ENCODE data around the gene UNG. TPM values are rescaled to one million over a fixed set of nuclear protein-coding genes. Genes with fewer than 3 reads are reported as not detected.
A peak's percentile ranks its signal among the peaks of the same experiment; 100 is the strongest.

The UNG gene
- total RNA-seq, 2 experiments from 2014 or later: 3.3 to 3.6 TPM

DNA sequence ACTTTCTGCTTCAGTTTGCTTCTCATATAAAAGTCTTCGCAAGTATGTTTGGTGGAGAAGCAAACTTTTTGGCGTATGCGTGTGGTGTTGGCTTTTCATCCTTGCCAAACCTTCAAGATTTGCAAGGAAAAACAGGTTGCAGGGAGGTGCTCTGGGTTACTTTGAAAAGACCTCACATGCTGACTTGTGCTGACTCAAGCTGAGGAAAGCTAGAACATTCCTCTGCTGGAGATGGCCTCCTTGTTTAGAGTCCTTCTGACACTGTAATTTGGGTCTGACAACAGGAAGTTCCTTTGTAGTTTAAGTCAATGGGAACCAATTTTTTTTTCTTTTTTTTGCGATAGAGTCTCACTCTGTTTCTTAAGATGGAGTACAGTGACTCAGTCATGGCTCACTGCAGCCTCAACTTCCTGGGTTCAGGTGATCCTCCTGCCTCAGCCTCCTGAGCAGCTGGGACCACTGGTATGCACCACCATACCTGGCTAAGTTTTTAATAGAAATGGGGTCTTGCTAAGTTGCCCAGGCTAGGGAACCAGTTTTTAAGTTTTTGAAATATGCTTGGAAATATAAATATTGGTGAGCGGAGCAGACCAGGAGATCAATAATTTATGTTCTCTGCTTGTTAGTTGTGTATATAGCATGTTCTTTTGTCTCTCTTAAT is 16.4 kb downstream of the UNG start:
- H3K4me3 Mint-ChIP-seq: peak overlapping the region; percentile 15
- TF ChIP-seq, protein P1, sequence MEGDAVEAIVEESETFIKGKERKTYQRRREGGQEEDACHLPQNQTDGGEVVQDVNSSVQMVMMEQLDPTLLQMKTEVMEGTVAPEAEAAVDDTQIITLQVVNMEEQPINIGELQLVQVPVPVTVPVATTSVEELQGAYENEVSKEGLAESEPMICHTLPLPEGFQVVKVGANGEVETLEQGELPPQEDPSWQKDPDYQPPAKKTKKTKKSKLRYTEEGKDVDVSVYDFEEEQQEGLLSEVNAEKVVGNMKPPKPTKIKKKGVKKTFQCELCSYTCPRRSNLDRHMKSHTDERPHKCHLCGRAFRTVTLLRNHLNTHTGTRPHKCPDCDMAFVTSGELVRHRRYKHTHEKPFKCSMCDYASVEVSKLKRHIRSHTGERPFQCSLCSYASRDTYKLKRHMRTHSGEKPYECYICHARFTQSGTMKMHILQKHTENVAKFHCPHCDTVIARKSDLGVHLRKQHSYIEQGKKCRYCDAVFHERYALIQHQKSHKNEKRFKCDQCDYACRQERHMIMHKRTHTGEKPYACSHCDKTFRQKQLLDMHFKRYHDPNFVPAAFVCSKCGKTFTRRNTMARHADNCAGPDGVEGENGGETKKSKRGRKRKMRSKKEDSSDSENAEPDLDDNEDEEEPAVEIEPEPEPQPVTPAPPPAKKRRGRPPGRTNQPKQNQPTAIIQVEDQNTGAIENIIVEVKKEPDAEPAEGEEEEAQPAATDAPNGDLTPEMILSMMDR (IDR thresholded peaks at IDR 0.05): no peak
- H3K9me3 ChIP-seq (ENCODE audit: control insufficient read depth in 1 of 2, insufficient read depth in 1 of 2, low read length in 2 of 2): no peaks in the 10 kb centered on the region
- peaks cover 8% of the 10 kb centered on the region for H3K36me3 Mint-ChIP-seq (ENCODE audit: low read depth)
- no peaks in the 10 kb centered on the region for H3K27me3 Mint-ChIP-seq
- H3K27ac Mint-ChIP-seq: no peak overlapping the region
- H3K27me3 ChIP-seq (ENCODE audit: control insufficient read depth in 1 of 2, insufficient read depth in 2 of 2, low read length in 2 of 2): no peaks in the 10 kb centered on the region
- ChIA-PET CTCF (no interaction called here), POLR2A (no interaction called here)
- intact Hi-C loops (cut with DNase I, micrococcal nuclease): loop anchor here (2.0 to 5.0 kb wide), 3 partner anchors 271 to 279 kb away; no protein-coding TSS in a partner anchor
- H3K9me3 Mint-ChIP-seq: no peaks in the 10 kb centered on the region
- H3K4me3 ChIP-seq (ENCODE audit: low read length): no peak overlapping the region
- H3K4me1 ChIP-seq (ENCODE audit: insufficient read depth, low read length): peaks cover 19% of the 10 kb centered on the region
- H3K27ac ChIP-seq (ENCODE audit: low read depth in 1 of 2, low read length in 2 of 2): no peak overlapping the region
- peaks cover 41% of the 10 kb centered on the region for H3K4me1 Mint-ChIP-seq (ENCODE audit: low read depth)
- ATAC-seq (ENCODE audit: poor library complexity): no peak
- no peaks in the 10 kb centered on the region for H3K36me3 ChIP-seq (ENCODE audit: insufficient read depth, low read length)
- DNase-seq: no peak

DNA sequence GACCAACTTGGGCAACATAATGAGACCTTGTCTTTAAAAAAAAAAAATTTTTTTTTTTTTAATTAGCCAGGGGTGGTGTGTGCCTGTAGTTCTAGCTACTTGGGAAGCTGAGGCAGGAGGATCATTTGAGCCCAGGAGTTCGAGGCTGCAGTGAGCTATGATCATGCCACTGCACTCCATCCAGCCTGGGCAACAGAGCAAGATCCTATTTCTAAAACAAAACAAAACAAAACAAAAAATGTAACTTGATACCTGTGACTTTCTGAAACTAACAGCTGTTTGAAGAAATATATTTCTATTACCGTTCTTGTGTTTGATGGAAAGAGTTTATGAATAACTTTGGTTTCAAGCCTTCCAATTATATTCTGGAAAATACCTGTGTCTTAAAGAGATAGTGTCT is 17.2 kb downstream of the UNG start:
- no peak for DNase-seq
- Mint-ChIP-seq H3K27ac (no peak overlapping the region), H3K27me3 (no peaks in the 10 kb centered on the region), H3K9me3 (no peaks in the 10 kb centered on the region), H3K4me1 (ENCODE audit: low read depth) (peaks cover 41% of the 10 kb centered on the region), H3K36me3 (ENCODE audit: low read depth) (peaks cover 3% of the 10 kb centered on the region), H3K4me3 (no peak overlapping the region)
- no peak for ATAC-seq (ENCODE audit: poor library complexity)
- ChIA-PET POLR2A (no interaction called here), CTCF (no interaction called here)
- TF ChIP-seq, protein P1 (IDR thresholded peaks at IDR 0.05): no peak
- Histone ChIP-seq H3K4me3 (ENCODE audit: low read length) (no peak overlapping the region), H3K27ac (ENCODE audit: low read depth in 1 of 2, low read length in 2 of 2) (no peak overlapping the region), H3K36me3 (ENCODE audit: insufficient read depth, low read length) (no peaks in the 10 kb centered on the region), H3K4me1 (ENCODE audit: insufficient read depth, low read length) (peaks cover 19% of the 10 kb centered on the region), H3K27me3 (ENCODE audit: control insufficient read depth in 1 of 2, insufficient read depth in 2 of 2, low read length in 2 of 2) (no peaks in the 10 kb centered on the region), H3K9me3 (ENCODE audit: control insufficient read depth in 1 of 2, insufficient read depth in 1 of 2, low read length in 2 of 2) (no peaks in the 10 kb centered on the region)
- intact Hi-C loops (cut with DNase I, micrococcal nuclease): loop anchor here in 1 of 2 experiments (5.0 kb wide), 1 partner anchor 273 kb away; no protein-coding TSS in a partner anchor

DNA sequence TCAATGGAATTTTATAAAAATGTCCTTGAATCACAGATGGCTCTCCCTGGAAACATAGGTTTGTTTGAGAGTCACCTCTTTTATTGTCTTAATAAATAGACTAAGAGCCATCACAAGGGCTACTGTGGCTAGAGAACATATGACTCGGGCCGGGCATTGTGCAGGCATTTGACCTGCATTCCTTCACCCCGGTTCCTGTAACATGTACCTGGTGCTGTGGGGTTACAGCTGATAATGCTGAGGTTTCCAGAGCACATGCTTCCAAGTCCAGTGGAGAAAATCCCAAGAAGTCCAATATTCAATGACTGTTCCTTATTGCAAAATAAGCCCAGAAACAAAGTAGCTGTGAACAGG is 18.0 kb downstream of the UNG start:
- Mint-ChIP-seq H3K27me3 (no peaks in the 10 kb centered on the region), H3K27ac (no peak overlapping the region), H3K4me3 (no peak overlapping the region), H3K9me3 (no peaks in the 10 kb centered on the region), H3K4me1 (ENCODE audit: low read depth) (peaks cover 39% of the 10 kb centered on the region), H3K36me3 (ENCODE audit: low read depth) (no peaks in the 10 kb centered on the region)
- Histone ChIP-seq H3K9me3 (ENCODE audit: control insufficient read depth in 1 of 2, insufficient read depth in 1 of 2, low read length in 2 of 2) (no peaks in the 10 kb centered on the region), H3K27ac (ENCODE audit: low read depth in 1 of 2, low read length in 2 of 2) (no peak overlapping the region), H3K36me3 (ENCODE audit: insufficient read depth, low read length) (no peaks in the 10 kb centered on the region), H3K4me3 (ENCODE audit: low read length) (no peak overlapping the region), H3K4me1 (ENCODE audit: insufficient read depth, low read length) (peaks cover 19% of the 10 kb centered on the region), H3K27me3 (ENCODE audit: control insufficient read depth in 1 of 2, insufficient read depth in 2 of 2, low read length in 2 of 2) (no peaks in the 10 kb centered on the region)
- TF ChIP-seq, protein P1 (IDR thresholded peaks at IDR 0.05): no peak
- DNase-seq (no peak), ATAC-seq (ENCODE audit: poor library complexity) (no peak)
- intact Hi-C loops (cut with DNase I, micrococcal nuclease): no loop called here
- ChIA-PET POLR2A (no interaction called here), CTCF (no interaction called here)
